Activated CD8-positive, alpha-beta T cell treated with anti-CD3 and anti-CD28 coated beads, Interleukin-2, amount 10 ng/mL, durations not matched to agents 7 days and 5 days (primary cell): Measurements from ENCODE around the gene C16orf74. TPM values are rescaled to one million over a fixed set of nuclear protein-coding genes. Genes with fewer than 3 reads are reported as not detected.
A peak's percentile ranks its signal among the peaks of the same experiment; 100 is the strongest.

Experiments
- ATAC-seq: fragments of 150-1000 bp; cut with Tn5 transposase; one replicate; pipeline ENCODE4 v1.10.0; 2021; ENCODE audit warnings: moderate library complexity
- CTCF ChIA-PET: fragments of 350-600 bp; sonication (Branson Sonifier 250); formaldehyde crosslinking; loops from one replicate; lab custom pipeline; 2021; ENCODE audit warnings: antibody characterized with exemption; lab: Charles Lee
- POLR2A ChIA-PET: fragments of 350-600 bp; sonication (Branson Sonifier 250); formaldehyde crosslinking; loops from one replicate; lab custom pipeline; 2021; ENCODE audit warnings: antibody characterized with exemption; lab: Charles Lee
- DNase-seq: peaks from one replicate; pipeline ENCODE4 v3.0.0-alpha.2; 2020
- H3K27ac Mint-ChIP-seq: one replicate; pipeline ENCODE4 v1.8.0; 2021; ENCODE audit warnings: mild to moderate bottlenecking, mixed read lengths
- H3K27me3 Mint-ChIP-seq: one replicate; pipeline ENCODE4 v1.8.0; 2021; ENCODE audit warnings: low read depth, mixed read lengths
- H3K36me3 Mint-ChIP-seq: one replicate; pipeline ENCODE4 v1.8.0; 2021; ENCODE audit warnings: low read depth, mixed read lengths
- H3K4me1 Mint-ChIP-seq: one replicate; pipeline ENCODE4 v1.8.0; 2021; ENCODE audit warnings: low read depth, mixed read lengths
- H3K4me3 Mint-ChIP-seq: one replicate; pipeline ENCODE4 v1.8.0; 2021; ENCODE audit warnings: mild to moderate bottlenecking, mixed read lengths
- H3K9me3 Mint-ChIP-seq: one replicate; pipeline ENCODE4 v1.8.0; 2022; ENCODE audit warnings: mixed read lengths; ENCODE audit not compliant: insufficient read depth
- total RNA-seq, 2 experiments: library from RNA; stranded (reverse); gene quantifications; one replicate each; pipeline ENCODE4 v1.2.3, GENCODE V29; 2021

Gene C16orf74
- total RNA-seq, 2 experiments from 2014 or later, result 0.21 TPM

- H3K36me3 Mint-ChIP-seq, result peaks cover 15% of the 10 kb centered on the region
- H3K9me3 Mint-ChIP-seq, result no peaks in the 10 kb centered on the region
- no peaks in the 10 kb centered on the region for H3K4me1 Mint-ChIP-seq
- no peak for DNase-seq
- ChIA-PET CTCF (no interaction called here), POLR2A (no interaction called here)
- H3K27me3 Mint-ChIP-seq, result no peaks in the 10 kb centered on the region
- no peak for ATAC-seq
- H3K27ac Mint-ChIP-seq, result no peak overlapping the region
- H3K4me3 Mint-ChIP-seq, result no peak overlapping the region
These were observed 22.1 kb upstream of the C16orf74 start for GRCh38 chr16:85773044-85773443.

- DNase-seq (no peak), ATAC-seq (no peak)
- H3K27ac Mint-ChIP-seq, result no peak overlapping the region
- POLR2A ChIA-PET, result no interaction called here
- CTCF ChIA-PET, result interaction anchor here (0.9 to 1.0 kb wide), 2 partner anchors 12 to 154 kb away, joined by 3 read pairs; no protein-coding TSS in a partner anchor
- no peaks in the 10 kb centered on the region for H3K4me1 Mint-ChIP-seq
- H3K27me3 Mint-ChIP-seq, result no peaks in the 10 kb centered on the region
- H3K36me3 Mint-ChIP-seq, result peaks cover 6% of the 10 kb centered on the region
- H3K9me3 Mint-ChIP-seq, result no peaks in the 10 kb centered on the region
- H3K4me3 Mint-ChIP-seq, result no peak overlapping the region
These were observed 19.8 kb upstream of the C16orf74 start for GRCh38 chr16:85770741-85771140.

- POLR2A ChIA-PET, result no interaction called here
- no peak overlapping the region for H3K4me3 Mint-ChIP-seq
- H3K4me1 Mint-ChIP-seq, result no peaks in the 10 kb centered on the region
- CTCF ChIA-PET, result no interaction called here
- no peaks in the 10 kb centered on the region for H3K27me3 Mint-ChIP-seq
- no peak overlapping the region for H3K27ac Mint-ChIP-seq
- peaks cover 6% of the 10 kb centered on the region for H3K36me3 Mint-ChIP-seq
- no peaks in the 10 kb centered on the region for H3K9me3 Mint-ChIP-seq
- DNase-seq (no peak), ATAC-seq (no peak)
These were observed 17.3 kb upstream of the C16orf74 start for GRCh38 chr16:85768199-85768598.

GRCh38 chr16:85767531-85767930 is 16.6 kb upstream of the C16orf74 start:
- DNase-seq (no peak), ATAC-seq (no peak)
- CTCF ChIA-PET, result no interaction called here
- POLR2A ChIA-PET, result no interaction called here
- Mint-ChIP-seq H3K4me1 (no peaks in the 10 kb centered on the region), H3K9me3 (no peaks in the 10 kb centered on the region), H3K27me3 (no peaks in the 10 kb centered on the region), H3K36me3 (peaks cover 6% of the 10 kb centered on the region), H3K4me3 (no peak overlapping the region), H3K27ac (no peak overlapping the region)

- DNase-seq, result no peak
- ChIA-PET POLR2A (no interaction called here), CTCF (no interaction called here)
- H3K36me3 Mint-ChIP-seq, result peaks cover 4% of the 10 kb centered on the region
- no peaks in the 10 kb centered on the region for H3K9me3 Mint-ChIP-seq
- no peak overlapping the region for H3K4me3 Mint-ChIP-seq
- no peaks in the 10 kb centered on the region for H3K4me1 Mint-ChIP-seq
- no peak overlapping the region for H3K27ac Mint-ChIP-seq
- ATAC-seq, result no peak
- H3K27me3 Mint-ChIP-seq, result no peaks in the 10 kb centered on the region
These were observed 14.9 kb upstream of the C16orf74 start for GRCh38 chr16:85765767-85766166.

GRCh38 chr16:85765211-85765610 is 14.3 kb upstream of the C16orf74 start:
- H3K27me3 Mint-ChIP-seq, result peaks cover 3% of the 10 kb centered on the region
- ChIA-PET CTCF (no interaction called here), POLR2A (no interaction called here)
- no peak overlapping the region for H3K4me3 Mint-ChIP-seq
- H3K27ac Mint-ChIP-seq, result no peak overlapping the region
- no peaks in the 10 kb centered on the region for H3K9me3 Mint-ChIP-seq
- H3K4me1 Mint-ChIP-seq, result no peaks in the 10 kb centered on the region
- DNase-seq (no peak), ATAC-seq (no peak)
- H3K36me3 Mint-ChIP-seq, result no peaks in the 10 kb centered on the region

- H3K27me3 Mint-ChIP-seq, result peaks cover 17% of the 10 kb centered on the region
- peaks cover 7% of the 10 kb centered on the region for H3K4me1 Mint-ChIP-seq
- H3K9me3 Mint-ChIP-seq, result no peaks in the 10 kb centered on the region
- no peak overlapping the region for H3K4me3 Mint-ChIP-seq
- H3K27ac Mint-ChIP-seq, result no peak overlapping the region
- ChIA-PET POLR2A (no interaction called here), CTCF (no interaction called here)
- ATAC-seq (no peak), DNase-seq (no peak)
- no peaks in the 10 kb centered on the region for H3K36me3 Mint-ChIP-seq
These were observed 12.7 kb upstream of the C16orf74 start for GRCh38 chr16:85763616-85764015.

- Mint-ChIP-seq H3K27ac (no peak overlapping the region), H3K9me3 (no peaks in the 10 kb centered on the region), H3K27me3 (peaks cover 19% of the 10 kb centered on the region), H3K4me3 (no peak overlapping the region), H3K36me3 (no peaks in the 10 kb centered on the region), H3K4me1 (peaks cover 10% of the 10 kb centered on the region)
- ATAC-seq (no peak), DNase-seq (no peak)
- CTCF ChIA-PET, result no interaction called here
- POLR2A ChIA-PET, result no interaction called here
These were observed 12.1 kb upstream of the C16orf74 start for GRCh38 chr16:85762970-85763369.

- POLR2A ChIA-PET, result no interaction called here
- Mint-ChIP-seq H3K4me1 (peaks cover 17% of the 10 kb centered on the region), H3K27ac (no peak overlapping the region)
These were observed 11.0 kb upstream of the C16orf74 start for GRCh38 chr16:85761861-85762260.

GRCh38 chr16:85759631-85760419 is 8.9 kb upstream of the C16orf74 start:
- Mint-ChIP-seq H3K36me3 (no peaks in the 10 kb centered on the region), H3K4me1 (peaks cover 19% of the 10 kb centered on the region), H3K9me3 (no peaks in the 10 kb centered on the region), H3K27me3 (peaks cover 25% of the 10 kb centered on the region), H3K27ac (no peak overlapping the region), H3K4me3 (no peak overlapping the region)
- POLR2A ChIA-PET, result no interaction called here
- ATAC-seq, result peak; percentile 71
- DNase-seq, result peak; percentile 57
- CTCF ChIA-PET, result interaction anchor here (0.6 to 2.1 kb wide), 13 partner anchors 11 to 143 kb away, joined by 3 to 8 read pairs (median 3); no protein-coding TSS in a partner anchor

More at GRCh38 chr16:85761861-85762260, 11.0 kb upstream of the C16orf74 start:
- CTCF ChIA-PET, result no interaction called here
- Mint-ChIP-seq H3K9me3 (no peaks in the 10 kb centered on the region), H3K27me3 (peaks cover 25% of the 10 kb centered on the region), H3K4me3 (no peak overlapping the region), H3K36me3 (no peaks in the 10 kb centered on the region)
- DNase-seq (no peak), ATAC-seq (no peak)

GRCh38 chr16:85759136-85759535 is 8.2 kb upstream of the C16orf74 start:
- DNase-seq (no peak), ATAC-seq (peak; percentile 20)
- no peaks in the 10 kb centered on the region for H3K9me3 Mint-ChIP-seq
- H3K4me3 Mint-ChIP-seq, result no peak overlapping the region
- no peaks in the 10 kb centered on the region for H3K36me3 Mint-ChIP-seq
- ChIA-PET CTCF (interaction anchor here (1.0 to 2.1 kb wide), 8 partner anchors 12 to 100 kb away, joined by 3 to 8 read pairs (median 4); no protein-coding TSS in a partner anchor), POLR2A (no interaction called here)
- no peak overlapping the region for H3K27ac Mint-ChIP-seq
- H3K27me3 Mint-ChIP-seq, result peaks cover 25% of the 10 kb centered on the region
- H3K4me1 Mint-ChIP-seq, result peaks cover 19% of the 10 kb centered on the region

- Mint-ChIP-seq H3K36me3 (no peaks in the 10 kb centered on the region), H3K4me1 (peaks cover 19% of the 10 kb centered on the region), H3K4me3 (no peak overlapping the region), H3K9me3 (no peaks in the 10 kb centered on the region), H3K27me3 (peaks cover 32% of the 10 kb centered on the region), H3K27ac (no peak overlapping the region)
- ATAC-seq, result no peak
- ChIA-PET CTCF (no interaction called here), POLR2A (no interaction called here)
- DNase-seq, result no peak
These were observed 6.5 kb upstream of the C16orf74 start for GRCh38 chr16:85757341-85757822.
